ENCODE results near the gene CLDN5.

Gene CLDN5

GRCh38 chr22:19478045-19478900 is 45.9 kb downstream of the CLDN5 start:
- no peak for DNase-seq

GRCh38 chr22:19477321-19478044 is 46.7 kb downstream of the CLDN5 start:
- DNase-seq, result no peak

- no peak for DNase-seq
These were observed 48.2 kb downstream of the CLDN5 start for GRCh38 chr22:19476023-19476422.

- DNase-seq, result no peak
These were observed 50.6 kb downstream of the CLDN5 start for GRCh38 chr22:19473578-19473977.
